ENCODE data around the gene TMEM106C. TPM values are rescaled to one million over a fixed set of nuclear protein-coding genes. Genes with fewer than 3 reads are reported as not detected.

Gene TMEM106C
- total RNA-seq, 1 donor from 2014 or later: 73.7 TPM

GRCh38 chr12:48015954-48016353 is 52.6 kb downstream of the TMEM106C start:
- no peaks in the 10 kb centered on the region for H3K36me3 Mint-ChIP-seq
- H3K27me3 Mint-ChIP-seq (ENCODE audit: low read depth): peaks cover 40% of the 10 kb centered on the region
- no peak for TF ChIP-seq CTCF (IDR thresholded peaks at IDR 0.05; ENCODE audit: unreplicated experiment)
- H3K27ac Mint-ChIP-seq: no peak overlapping the region
- no peaks in the 10 kb centered on the region for H3K9me3 Mint-ChIP-seq
- no peak overlapping the region for H3K4me3 Mint-ChIP-seq
- peaks cover 3% of the 10 kb centered on the region for H3K4me1 Mint-ChIP-seq
- DNase-seq (ENCODE audit: low spot score in 2 of 2, unreplicated experiment in 2 of 2): no peak

- no peaks in the 10 kb centered on the region for H3K36me3 Mint-ChIP-seq
- no peak for TF ChIP-seq CTCF (IDR thresholded peaks at IDR 0.05; ENCODE audit: unreplicated experiment)
- no peak overlapping the region for H3K27ac Mint-ChIP-seq
- peaks cover 36% of the 10 kb centered on the region for H3K27me3 Mint-ChIP-seq (ENCODE audit: low read depth)
- no peaks in the 10 kb centered on the region for H3K9me3 Mint-ChIP-seq
- no peak for DNase-seq (ENCODE audit: low spot score in 2 of 2, unreplicated experiment in 2 of 2)
- H3K4me3 Mint-ChIP-seq: no peak overlapping the region
- H3K4me1 Mint-ChIP-seq: peaks cover 6% of the 10 kb centered on the region
Measured at GRCh38 chr12:48016373-48017020, 53.1 kb downstream of the TMEM106C start.

- H3K27me3 Mint-ChIP-seq (ENCODE audit: low read depth): peaks cover 30% of the 10 kb centered on the region
- DNase-seq (ENCODE audit: low spot score in 2 of 2, unreplicated experiment in 2 of 2): no peak
- H3K4me3 Mint-ChIP-seq: no peak overlapping the region
- H3K9me3 Mint-ChIP-seq: no peaks in the 10 kb centered on the region
- no peaks in the 10 kb centered on the region for H3K36me3 Mint-ChIP-seq
- no peak for TF ChIP-seq CTCF (IDR thresholded peaks at IDR 0.05; ENCODE audit: unreplicated experiment)
- H3K27ac Mint-ChIP-seq: no peak overlapping the region
- peaks cover 16% of the 10 kb centered on the region for H3K4me1 Mint-ChIP-seq
Measured at GRCh38 chr12:48017496-48017895, 54.1 kb downstream of the TMEM106C start.

- TF ChIP-seq CTCF (IDR thresholded peaks at IDR 0.05; ENCODE audit: unreplicated experiment): no peak
- Mint-ChIP-seq H3K9me3 (no peaks in the 10 kb centered on the region), H3K27ac (no peak overlapping the region), H3K36me3 (no peaks in the 10 kb centered on the region), H3K4me3 (no peak overlapping the region), H3K27me3 (ENCODE audit: low read depth) (peaks cover 25% of the 10 kb centered on the region), H3K4me1 (peaks cover 22% of the 10 kb centered on the region)
- DNase-seq (ENCODE audit: low spot score in 2 of 2, unreplicated experiment in 2 of 2): no peak
Measured at GRCh38 chr12:48017921-48018617, 54.7 kb downstream of the TMEM106C start.

Other genes with a start within 250 kb of the TMEM106C start
- 0.11 to 0.51 TPM (median 0.29 TPM) in 3 replicates for gene ENDOU, start 238.1 kb upstream of the TMEM106C start, total RNA-seq
- gene RAPGEF3, start 204.7 kb upstream of the TMEM106C start, total RNA-seq: 18.0 to 20.9 TPM (median 19.4 TPM) in 3 replicates
- gene SLC48A1, start 190.4 kb upstream of the TMEM106C start, total RNA-seq: 25.3 to 27.7 TPM (median 27.0 TPM) in 3 replicates
- 113 to 132 TPM (median 123 TPM) in 3 replicates for gene HDAC7, start 143.7 kb upstream of the TMEM106C start, total RNA-seq
- gene VDR, start 58.6 kb upstream of the TMEM106C start, total RNA-seq: 0.36 to 0.54 TPM (median 0.51 TPM) in 3 replicates
- 70.9 to 86.4 TPM (median 80.6 TPM) in 3 replicates for gene COL2A1, start 40.9 kb downstream of the TMEM106C start, total RNA-seq
- 27.1 to 31.1 TPM (median 27.6 TPM) in 3 replicates for gene SENP1, start 142.5 kb downstream of the TMEM106C start, total RNA-seq
- 118 to 120 TPM (median 119 TPM) in 3 replicates for gene PFKM, start 155.8 kb downstream of the TMEM106C start, total RNA-seq
- gene ASB8, start 193.9 kb downstream of the TMEM106C start, total RNA-seq: 21.0 to 24.8 TPM (median 24.0 TPM) in 3 replicates
- 1.4 to 1.7 TPM (median 1.6 TPM) in 3 replicates for gene CCDC184, start 220.0 kb downstream of the TMEM106C start, total RNA-seq
- gene OR10AD1, start 239.7 kb downstream of the TMEM106C start, total RNA-seq: not detected in 3 replicates

All from mesothelial cell of epicardium (in vitro differentiated cells).